GM19455 (cell line): ENCODE measurements around the gene VAMP1.
"Not testable (repeated sequence)": the region's sequence is repeated elsewhere in the genome, so short reads cannot be mapped to it uniquely, and the experiment has no call there.

Experiments used
- ATAC-seq: cut with Tn5 transposase; IDR thresholded peaks from one replicate; pipeline ENCODE4 v1.9.1; 2021; ENCODE audit not compliant: unreplicated experiment

VAMP1 gene

DNA sequence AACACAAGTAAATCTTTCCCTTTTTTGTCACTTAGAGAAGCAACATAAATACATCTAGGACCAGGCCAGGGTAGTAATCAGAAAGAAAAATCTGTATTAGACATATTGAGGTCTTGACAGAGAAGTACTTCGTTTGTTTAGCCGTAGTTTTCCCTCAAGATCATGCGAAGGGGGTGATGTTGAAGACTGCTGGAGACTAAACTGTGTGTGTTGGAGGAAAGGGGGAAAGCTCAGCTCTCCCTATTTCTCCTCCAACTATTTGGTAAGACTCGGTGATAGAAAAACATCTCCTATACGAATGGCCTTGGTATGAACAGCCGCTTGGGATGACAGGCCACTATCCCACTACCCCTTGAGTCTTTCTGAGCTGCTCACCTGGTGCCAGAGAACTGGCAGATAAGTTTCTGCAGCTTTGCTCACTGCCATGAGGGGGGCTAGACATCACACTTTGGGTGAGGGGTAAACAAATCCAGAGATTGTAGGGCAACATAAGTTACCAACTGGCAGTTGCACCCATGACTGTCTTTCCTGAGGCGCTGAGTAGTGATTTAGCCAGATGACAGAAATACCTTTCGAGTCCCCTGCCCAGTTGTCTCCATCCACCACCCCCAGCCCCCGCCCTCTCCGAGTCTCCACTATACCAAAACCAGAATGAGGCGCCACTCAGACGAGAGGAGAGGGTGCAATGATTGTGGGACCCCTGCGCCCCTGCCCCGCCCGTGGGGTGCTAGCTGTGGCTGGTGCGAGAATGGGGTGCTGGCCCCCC, 685 bp downstream of the VAMP1 start:
- no peak for ATAC-seq

DNA sequence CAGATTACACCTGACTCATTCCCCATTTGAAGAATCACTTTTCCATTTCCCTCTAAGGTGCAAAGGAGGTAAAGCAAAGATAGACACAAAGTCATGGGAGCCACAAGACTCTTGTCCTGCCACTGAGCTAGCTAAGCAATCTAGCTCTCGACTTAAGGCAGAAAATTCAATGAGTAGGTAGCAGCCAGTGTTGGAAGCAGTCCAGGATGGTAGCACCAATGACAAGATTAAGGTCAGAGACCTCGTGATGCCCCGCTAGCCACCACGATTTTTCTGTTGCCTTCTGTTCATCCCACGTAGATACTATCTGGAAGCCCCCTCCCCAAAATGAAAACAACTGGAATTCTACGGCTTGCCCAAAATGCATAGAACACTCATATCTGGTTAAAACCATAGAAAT, 1.4 kb downstream of the VAMP1 start:
- no peak for ATAC-seq

DNA sequence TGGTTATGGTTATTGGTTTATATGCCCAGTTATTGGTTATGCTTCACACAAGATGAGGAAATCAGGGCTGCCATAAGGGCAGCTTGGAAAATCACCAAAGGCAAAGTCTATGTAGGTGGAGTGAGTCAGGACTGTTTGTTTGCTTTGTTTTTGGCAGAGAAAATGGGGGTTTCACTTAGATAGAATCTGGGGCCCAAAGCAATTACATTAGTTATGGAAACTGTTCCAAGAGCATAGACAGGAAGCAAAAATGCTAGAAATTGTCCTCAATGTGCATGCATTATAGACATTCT, 2.2 kb downstream of the VAMP1 start:
- ATAC-seq: no peak

DNA sequence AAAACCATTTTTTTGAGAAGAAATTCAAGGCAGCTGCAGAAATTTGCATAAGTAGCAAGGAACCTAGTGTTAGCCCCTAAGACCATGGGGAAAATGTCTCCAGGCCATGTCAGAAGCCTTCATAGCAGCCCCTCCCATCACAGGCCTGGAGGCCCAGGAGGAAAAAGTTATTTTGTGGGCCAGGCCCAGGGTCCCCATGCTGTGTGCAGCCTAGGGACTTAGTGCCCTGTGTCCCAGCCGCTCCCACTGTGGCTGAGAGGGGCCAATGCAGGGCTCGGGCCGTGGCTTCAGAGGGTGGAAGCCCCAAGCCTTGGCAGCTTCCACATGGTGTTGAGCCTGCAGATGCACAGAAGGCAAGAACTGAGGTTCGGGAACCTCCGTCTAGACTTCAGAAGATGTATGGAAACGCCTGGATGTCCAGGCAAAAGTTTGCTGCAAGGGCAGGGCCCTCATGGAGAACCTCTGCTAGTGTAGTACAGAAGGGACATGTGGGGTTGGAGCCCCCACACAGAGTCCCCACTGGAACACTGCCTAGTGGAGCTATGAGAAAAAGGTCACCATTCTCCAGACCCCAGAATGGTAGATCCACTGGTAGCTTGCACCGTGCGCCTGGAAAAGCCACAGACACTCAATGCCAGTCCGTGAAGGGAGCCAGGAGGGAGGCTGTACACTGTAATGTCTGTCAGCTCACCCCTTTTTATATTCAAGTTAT, 2.8 kb downstream of the VAMP1 start:
- not testable (repeated sequence) for ATAC-seq

DNA sequence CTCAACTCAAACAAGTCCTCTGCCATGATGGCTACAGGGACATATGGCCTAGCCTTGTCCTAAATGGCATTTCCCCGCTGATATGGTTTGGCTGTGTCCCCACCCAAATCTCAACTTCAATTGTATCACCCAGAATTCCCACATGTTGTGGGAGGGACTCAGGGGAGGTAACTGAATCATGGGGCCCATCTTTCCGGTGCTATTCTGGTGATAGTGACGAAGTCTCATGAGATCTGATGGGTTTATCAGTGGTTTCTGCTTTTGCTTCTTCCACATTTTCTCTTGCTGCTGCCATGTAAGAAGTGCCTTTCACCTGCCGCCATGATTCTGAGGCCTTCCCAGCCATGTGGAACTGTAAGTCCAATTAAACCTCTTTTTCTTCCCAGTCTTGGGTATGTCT, 3.7 kb downstream of the VAMP1 start:
- ATAC-seq: not testable (repeated sequence)

DNA sequence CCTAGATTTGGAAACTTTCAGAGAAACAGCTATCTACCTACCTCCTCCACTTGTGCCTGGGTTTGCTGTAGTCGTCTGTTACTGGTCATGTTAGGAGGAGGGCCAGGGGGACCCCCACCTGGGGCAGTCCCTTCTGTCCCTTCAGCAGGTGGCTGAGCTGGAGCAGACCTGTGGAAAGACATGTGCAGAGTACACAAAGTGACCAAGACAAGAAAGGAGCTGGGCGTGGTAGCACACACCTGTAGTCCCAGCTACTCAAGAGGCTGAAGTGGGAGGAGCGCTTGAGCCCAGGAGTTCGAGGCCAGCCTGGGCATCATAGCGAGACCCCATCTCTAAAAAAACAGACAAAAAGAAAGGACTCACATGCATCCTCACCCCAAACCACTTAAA, 4.3 kb downstream of the VAMP1 start:
- no peak for ATAC-seq

DNA sequence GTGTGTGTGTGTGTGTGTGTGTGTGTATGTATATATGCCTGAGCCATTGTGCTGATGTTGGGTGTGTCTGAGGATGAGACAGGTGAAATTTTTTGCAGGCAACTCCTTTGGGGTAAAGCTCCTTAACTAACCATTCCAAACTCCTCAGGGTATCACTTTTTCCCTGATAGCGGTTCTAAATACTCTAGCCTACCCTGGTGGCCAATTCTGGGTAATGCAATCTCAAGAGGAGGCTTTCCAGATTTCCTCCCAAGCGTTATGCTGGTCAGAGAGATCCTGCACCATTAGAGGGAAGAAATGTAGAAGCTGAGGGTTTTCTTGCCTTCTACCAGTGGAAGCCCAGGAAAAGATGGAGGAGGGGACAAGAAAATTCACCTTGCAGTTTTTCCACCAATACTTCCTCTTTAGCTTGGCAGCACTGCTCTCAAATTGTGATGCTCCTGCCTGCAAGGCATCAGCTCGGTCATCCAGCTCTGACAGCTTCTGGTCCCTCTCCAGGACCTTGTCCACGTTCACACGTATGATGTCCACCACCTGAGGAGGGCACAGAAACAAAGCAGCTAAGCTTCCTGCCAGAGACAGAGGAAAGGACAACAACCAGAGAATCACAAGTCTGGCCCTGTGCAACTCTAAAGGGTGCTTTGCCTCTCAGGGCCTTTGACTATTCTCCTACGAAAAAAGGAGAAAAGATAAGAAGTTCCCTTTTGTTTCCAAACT, 4.9 kb downstream of the VAMP1 start:
- ATAC-seq: no peak

DNA sequence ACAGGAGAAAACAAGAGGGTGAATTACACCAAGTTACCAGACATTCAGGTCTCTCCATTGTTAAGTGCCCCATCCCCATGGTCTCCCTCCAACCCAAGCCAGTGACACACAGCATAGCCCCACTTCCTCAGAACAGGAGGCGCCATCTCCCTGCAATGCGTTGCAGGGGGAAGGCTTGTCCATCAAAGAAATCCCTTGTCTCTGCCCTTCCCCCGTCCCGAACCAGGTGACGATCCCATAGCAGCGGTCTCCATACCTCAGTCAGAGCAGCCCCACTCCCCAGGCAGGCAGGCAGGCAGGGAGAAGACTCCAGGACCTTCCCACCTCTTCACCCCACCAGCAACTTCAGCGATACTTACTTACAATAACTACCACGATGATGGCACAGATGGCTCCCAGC, 5.9 kb downstream of the VAMP1 start:
- ATAC-seq: no peak

DNA sequence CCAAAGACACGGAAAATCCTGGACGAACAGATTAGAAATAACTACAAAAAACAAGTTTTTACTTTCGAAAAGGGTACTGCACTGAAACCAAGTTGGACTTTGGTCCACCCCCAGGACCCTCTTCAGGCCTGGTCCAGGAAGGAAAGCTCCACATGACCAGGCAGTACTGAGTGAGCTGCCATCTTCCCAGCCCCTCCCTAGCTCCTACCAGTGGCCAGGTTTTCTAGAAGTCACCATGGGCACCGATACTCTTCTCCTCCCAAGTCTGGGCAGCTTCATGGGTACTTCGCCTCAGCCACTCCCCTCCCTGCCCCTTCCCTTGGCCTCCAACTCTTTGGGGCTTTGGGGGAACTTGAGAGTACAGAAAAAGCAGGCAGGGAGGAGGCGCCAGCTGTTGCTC, 6.6 kb downstream of the VAMP1 start:
- no peak for ATAC-seq

DNA sequence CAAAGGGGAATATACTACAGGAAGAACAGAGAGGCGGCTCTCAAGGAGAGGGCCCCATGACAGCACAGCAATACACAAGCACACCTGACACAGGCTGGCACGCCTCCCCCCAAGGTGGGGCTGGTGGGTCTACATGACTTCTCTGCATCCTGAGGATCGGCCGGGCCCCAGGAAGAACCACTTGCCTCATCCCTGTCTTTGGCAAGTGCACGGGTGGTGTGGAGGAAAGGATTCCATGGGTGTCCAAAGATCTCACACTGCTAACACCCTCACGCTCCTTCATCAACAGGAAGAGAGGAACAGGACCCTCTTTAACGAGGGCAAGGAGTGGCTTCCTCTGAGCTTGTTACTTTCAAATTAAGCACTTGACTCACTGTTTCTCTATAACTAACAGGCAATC, 7.3 kb downstream of the VAMP1 start:
- no peak for ATAC-seq

DNA sequence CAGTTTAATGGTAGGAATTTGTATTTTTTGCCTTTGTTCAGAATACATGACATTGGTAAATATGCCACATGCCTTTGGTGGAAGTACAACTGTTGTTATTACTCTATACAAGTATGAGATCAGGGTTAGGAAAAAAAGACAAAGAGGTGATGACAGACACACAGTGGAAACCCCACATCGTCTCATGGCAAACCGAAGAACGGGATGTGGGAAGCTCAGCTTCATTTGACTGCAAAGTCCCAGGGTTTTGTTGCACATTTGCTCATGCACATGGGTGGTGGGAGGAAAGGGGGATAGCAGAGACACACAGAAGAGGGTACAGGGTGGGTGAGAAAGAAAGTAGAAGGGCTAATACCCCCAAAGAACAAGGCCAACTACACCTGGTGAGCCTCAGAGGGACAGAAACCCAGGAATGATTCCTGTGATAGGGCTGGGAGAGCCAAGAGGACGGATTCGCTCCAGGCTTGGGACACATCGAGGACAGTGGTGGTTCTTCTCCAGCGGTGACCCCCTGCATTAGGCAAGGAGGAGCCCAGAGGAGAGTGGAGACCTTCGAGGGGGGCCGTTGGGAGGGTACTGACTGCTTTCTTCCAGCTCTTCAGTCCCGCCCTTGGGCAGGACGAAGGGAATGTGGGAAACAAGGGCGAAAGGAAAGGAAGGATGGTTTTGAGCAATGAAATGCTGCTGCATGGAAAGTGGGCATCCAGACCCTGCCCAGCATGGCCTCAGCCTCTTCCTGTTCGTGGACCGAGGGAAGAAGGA, 8.1 kb downstream of the VAMP1 start:
- ATAC-seq: peak; percentile 4

DNA sequence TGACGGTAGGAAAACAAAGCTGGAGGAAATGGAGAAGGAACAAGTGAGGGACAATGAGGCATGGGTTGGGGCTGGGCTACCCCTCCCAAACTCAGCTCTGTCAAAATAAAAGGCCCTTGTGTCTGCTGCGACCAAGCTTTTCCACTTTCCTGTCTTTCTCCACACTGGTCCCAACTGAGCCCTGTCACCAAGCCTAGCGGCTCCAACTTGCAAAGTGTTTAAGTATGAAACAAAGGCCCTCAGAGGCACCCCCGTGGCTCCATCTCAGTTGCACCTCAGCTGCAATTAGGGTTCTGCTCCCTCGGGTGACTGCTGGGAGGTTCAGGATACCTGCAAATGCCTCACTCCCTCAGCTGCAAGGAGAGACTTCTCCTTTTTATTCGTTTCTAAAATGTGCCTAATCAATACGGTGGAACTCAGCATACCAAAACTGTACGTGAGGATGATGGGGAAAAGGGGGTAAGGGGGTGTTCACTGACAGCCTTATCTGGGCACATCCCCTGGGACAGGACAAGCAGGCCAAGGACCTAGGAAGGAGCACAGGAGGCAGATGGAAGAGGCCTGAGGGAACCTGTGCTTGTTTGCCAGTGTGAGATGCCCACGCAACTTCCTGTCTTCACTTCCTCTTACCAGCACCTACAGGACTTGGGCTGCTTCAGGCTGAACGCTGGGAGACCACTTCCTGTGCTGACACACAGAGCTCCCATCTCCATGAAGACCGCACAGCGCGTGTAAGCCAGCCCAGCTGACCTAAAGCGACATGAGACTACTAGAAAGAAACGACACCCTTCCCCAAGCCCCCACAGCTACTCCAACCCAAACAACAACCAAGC, 8.9 kb downstream of the VAMP1 start:
- peak; percentile 59 for ATAC-seq

DNA sequence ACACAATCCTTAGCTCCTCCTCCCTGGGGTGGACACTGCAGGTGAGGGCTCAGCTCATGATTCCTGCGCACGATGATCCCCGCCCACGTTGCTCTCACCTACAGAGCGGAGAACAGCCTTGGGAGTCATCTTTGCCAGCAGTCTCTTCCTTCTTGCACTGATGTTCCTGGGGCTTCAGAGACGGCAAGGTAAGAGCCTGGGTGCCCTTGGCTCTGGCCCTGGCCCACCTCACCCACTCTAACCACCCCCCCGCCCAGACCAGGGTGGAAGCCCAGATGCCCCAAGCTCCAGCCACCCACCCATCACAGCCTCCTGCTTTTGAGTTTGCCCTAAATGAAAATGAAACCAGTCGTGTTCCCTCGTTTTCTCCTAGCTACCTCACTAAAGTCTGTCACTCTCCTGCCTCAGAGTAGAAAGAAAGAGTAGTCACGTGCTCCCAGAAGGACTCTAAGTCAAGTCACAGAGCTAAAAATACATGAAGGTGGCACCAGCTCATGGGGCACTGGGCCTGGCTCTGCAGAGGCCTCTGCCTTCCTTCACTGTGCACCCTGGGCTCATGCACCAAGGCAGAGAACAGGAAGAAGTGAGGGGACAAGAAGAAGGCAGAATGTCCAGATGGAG, 9.6 kb downstream of the VAMP1 start:
- ATAC-seq: no peak

DNA sequence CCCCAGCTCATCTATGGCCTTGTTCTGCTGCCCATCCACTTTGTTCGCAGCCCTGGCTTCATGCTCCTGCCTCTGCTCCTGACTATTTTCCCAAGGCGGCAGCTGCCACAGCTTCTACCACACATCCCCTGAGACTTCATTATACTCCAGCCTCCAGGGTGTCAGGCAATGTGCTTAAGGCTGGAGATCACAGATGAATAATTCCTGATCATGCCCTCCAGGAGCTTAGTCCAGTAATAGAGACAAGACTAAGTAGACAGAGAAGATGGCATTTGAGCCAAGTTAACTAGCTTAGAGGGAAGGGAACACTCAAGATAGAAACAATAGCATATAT, 11.5 kb downstream of the VAMP1 start:
- ATAC-seq: no peak

DNA sequence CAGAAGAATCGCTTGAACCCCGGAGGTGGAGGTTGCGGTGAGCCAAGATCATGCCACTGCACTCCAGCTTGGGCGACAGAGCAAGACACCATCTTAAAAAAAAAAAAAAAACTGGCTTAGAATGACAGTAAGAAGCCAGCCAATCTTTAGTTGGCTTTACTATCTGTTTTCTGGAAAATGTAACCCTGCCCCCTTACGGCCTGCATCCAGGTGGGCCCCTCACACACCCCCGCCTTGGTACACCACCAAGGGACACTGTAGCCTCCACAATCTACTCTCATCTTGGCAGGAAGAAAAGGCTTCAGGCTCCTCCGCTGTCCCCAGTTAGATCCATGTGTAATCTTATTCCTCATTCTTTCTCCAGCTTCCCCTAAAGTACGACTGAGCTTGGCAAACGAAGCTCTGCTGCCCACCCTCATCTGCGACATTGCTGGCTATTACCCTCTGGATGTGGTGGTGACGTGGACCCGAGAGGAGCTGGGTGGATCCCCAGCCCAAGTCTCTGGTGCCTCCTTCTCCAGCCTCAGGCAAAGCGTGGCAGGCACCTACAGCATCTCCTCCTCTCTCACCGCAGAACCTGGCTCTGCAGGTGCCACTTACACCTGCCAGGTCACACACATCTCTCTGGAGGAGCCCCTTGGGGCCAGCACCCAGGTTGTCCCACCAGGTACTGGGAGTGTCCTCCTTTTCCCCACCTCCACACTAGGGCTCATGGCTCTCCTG, 12.0 kb downstream of the VAMP1 start:
- no peak for ATAC-seq

DNA sequence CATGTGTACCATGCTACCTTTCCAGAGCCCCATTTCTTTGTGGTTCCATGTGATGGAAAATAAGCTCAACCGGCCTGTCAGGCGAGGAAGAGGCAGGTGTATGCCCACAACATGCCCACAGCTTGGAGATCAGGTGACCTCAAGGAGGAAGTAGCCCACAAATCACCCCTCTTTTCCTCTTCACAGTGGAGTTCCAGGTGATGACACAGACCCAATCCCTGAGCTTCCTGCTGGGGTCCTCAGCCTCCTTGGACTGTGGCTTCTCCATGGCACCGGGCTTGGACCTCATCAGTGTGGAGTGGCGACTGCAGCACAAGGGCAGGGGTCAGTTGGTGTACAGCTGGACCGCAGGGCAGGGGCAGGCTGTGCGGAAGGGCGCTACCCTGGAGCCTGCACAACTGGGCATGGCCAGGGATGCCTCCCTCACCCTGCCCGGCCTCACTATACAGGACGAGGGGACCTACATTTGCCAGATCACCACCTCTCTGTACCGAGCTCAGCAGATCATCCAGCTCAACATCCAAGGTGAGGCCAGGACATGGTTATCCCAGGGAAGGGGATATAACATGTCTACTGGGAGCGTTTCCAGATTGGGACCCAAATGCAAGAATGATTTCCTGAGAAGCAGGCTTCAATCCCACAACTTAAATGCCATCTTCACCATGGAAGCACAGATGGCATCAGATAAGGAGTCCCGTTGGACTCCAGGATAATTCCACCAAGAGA, 13.1 kb downstream of the VAMP1 start:
- ATAC-seq: no peak

DNA sequence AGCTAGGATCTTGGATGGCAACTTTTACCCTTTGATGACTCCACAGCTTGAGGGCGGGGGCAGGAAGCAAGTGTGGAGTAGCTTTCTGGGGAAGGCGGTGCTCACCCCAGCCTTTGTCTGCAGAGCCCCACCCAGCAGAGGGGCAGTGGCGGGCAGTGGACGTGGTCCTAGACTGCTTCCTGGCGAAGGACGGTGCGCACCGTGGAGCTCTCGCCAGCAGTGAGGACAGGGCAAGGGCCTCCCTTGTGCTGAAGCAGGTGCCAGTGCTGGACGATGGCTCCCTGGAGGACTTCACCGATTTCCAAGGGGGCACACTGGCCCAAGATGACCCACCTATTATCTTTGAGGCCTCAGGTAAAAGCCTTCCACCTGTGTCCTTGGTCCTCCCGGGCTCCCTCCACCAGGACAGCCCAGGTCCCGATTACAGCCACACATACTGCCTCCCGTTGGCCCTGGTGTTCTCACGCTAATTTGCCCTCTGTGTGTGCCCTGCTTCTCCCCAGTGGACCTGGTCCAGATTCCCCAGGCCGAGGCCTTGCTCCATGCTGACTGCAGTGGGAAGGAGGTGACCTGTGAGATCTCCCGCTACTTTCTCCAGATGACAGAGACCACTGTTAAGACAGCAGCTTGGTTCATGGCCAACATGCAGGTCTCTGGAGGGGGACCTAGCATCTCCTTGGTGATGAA, 17.4 kb downstream of the VAMP1 start:
- ATAC-seq: no peak

DNA sequence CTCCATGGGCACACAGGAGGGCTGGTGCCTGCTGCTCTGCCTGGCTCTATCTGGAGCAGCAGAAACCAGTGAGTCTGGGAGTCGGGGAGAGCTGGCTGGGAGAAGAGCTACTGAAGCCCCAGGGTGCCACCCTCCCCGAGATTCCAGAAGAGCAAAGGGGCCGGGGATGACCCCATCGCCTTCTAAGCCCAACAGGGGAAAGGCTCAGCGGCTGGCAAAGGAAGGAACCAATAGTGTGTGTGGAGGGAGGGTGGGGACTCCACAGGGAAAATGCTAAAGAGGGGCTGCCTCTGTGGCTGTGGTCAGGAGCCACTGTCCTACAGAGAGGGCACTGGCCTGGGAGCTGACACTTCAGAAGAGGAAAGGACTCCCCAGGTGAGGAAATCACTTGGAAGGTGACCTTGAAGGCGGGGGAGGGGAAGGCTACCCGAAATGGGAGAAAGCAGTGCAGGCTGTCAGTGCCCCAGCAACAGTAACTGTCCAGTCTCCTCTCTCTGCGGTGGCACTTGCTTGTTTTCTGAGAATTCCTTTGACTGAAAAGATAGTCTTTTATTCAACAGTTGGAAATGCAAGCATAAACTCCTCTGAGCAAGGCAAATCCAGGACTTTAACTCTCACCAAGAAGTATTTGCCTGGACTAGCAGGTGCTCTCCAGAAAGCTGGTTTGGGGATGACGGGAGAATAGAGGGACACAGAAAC, 18.1 kb downstream of the VAMP1 start:
- no peak for ATAC-seq
